ENCODE data around the gene NAGLU. TPM values are rescaled to one million over a fixed set of nuclear protein-coding genes. Genes with fewer than 3 reads are reported as not detected.
A peak's percentile ranks its signal among the peaks of the same experiment; 100 is the strongest.

Gene NAGLU
- total and polyA plus RNA-seq, 2 of the 13 experiments (the other 11 are each of a cell fraction or from before 2014, with no cell fraction given): 28.2 to 40.1 TPM

GRCh38 chr17:42536372-42537155, 523 bp downstream of the NAGLU start (continued):
- peak; percentile 73; the same call in 1 of the 2 replicates for TF ChIP-seq ZBTB7A (CRISPR knock-in tag; IDR thresholded peaks at IDR 0.05)
- TF ChIP-seq, protein P1, sequence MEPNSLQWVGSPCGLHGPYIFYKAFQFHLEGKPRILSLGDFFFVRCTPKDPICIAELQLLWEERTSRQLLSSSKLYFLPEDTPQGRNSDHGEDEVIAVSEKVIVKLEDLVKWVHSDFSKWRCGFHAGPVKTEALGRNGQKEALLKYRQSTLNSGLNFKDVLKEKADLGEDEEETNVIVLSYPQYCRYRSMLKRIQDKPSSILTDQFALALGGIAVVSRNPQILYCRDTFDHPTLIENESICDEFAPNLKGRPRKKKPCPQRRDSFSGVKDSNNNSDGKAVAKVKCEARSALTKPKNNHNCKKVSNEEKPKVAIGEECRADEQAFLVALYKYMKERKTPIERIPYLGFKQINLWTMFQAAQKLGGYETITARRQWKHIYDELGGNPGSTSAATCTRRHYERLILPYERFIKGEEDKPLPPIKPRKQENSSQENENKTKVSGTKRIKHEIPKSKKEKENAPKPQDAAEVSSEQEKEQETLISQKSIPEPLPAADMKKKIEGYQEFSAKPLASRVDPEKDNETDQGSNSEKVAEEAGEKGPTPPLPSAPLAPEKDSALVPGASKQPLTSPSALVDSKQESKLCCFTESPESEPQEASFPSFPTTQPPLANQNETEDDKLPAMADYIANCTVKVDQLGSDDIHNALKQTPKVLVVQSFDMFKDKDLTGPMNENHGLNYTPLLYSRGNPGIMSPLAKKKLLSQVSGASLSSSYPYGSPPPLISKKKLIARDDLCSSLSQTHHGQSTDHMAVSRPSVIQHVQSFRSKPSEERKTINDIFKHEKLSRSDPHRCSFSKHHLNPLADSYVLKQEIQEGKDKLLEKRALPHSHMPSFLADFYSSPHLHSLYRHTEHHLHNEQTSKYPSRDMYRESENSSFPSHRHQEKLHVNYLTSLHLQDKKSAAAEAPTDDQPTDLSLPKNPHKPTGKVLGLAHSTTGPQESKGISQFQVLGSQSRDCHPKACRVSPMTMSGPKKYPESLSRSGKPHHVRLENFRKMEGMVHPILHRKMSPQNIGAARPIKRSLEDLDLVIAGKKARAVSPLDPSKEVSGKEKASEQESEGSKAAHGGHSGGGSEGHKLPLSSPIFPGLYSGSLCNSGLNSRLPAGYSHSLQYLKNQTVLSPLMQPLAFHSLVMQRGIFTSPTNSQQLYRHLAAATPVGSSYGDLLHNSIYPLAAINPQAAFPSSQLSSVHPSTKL (CRISPR knock-in tag; IDR thresholded peaks at IDR 0.05): peak; percentile 83
- TF ChIP-seq SALL2 (CRISPR knock-in tag; IDR thresholded peaks at IDR 0.05): peak; percentile 72
- TF ChIP-seq, protein P2, sequence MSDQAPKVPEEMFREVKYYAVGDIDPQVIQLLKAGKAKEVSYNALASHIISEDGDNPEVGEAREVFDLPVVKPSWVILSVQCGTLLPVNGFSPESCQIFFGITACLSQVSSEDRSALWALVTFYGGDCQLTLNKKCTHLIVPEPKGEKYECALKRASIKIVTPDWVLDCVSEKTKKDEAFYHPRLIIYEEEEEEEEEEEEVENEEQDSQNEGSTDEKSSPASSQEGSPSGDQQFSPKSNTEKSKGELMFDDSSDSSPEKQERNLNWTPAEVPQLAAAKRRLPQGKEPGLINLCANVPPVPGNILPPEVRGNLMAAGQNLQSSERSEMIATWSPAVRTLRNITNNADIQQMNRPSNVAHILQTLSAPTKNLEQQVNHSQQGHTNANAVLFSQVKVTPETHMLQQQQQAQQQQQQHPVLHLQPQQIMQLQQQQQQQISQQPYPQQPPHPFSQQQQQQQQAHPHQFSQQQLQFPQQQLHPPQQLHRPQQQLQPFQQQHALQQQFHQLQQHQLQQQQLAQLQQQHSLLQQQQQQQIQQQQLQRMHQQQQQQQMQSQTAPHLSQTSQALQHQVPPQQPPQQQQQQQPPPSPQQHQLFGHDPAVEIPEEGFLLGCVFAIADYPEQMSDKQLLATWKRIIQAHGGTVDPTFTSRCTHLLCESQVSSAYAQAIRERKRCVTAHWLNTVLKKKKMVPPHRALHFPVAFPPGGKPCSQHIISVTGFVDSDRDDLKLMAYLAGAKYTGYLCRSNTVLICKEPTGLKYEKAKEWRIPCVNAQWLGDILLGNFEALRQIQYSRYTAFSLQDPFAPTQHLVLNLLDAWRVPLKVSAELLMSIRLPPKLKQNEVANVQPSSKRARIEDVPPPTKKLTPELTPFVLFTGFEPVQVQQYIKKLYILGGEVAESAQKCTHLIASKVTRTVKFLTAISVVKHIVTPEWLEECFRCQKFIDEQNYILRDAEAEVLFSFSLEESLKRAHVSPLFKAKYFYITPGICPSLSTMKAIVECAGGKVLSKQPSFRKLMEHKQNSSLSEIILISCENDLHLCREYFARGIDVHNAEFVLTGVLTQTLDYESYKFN (CRISPR knock-in tag; conservative IDR thresholded peaks at IDR 0.05): peak; percentile 77
- TF ChIP-seq RARG (CRISPR knock-in tag; IDR thresholded peaks at IDR 0.05; ENCODE audit: low read depth): no peak
- no peak for TF ChIP-seq NFE2 (CRISPR knock-in tag; IDR thresholded peaks at IDR 0.05)
- TF ChIP-seq, protein P3, sequence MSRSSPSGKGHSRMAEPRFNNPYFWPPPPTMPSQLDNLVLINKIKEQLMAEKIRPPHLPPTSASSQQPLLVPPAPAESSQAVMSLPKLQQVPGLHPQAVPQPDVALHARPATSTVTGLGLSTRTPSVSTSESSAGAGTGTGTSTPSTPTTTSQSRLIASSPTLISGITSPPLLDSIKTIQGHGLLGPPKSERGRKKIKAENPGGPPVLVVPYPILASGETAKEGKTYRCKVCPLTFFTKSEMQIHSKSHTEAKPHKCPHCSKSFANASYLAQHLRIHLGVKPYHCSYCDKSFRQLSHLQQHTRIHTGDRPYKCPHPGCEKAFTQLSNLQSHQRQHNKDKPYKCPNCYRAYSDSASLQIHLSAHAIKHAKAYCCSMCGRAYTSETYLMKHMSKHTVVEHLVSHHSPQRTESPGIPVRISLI (CRISPR knock-in tag; IDR thresholded peaks at IDR 0.05; ENCODE audit: borderline replicate concordance): no peak
- TF ChIP-seq ZNF569 (CRISPR knock-in tag; IDR thresholded peaks at IDR 0.05; ENCODE audit: borderline replicate concordance): no peak
- no peak for TF ChIP-seq PAX8 (CRISPR knock-in tag; IDR thresholded peaks at IDR 0.05; ENCODE audit: borderline replicate concordance)
- peak; percentile 88 for TF ChIP-seq ZBTB25 (CRISPR knock-in tag; IDR thresholded peaks at IDR 0.05)
- TF ChIP-seq PTBP1 (IDR thresholded peaks at IDR 0.05; ENCODE audit: low read depth, low read length, poor library complexity, severe bottlenecking): no peak
- 0 out of 2 replicates have a peak, but pooled peaks have one; percentile 72 for TF ChIP-seq MYNN (CRISPR knock-in tag; IDR thresholded peaks at IDR 0.05; ENCODE audit: low read depth)
- no peak for TF ChIP-seq RBM22 (optimal IDR thresholded peaks at IDR 0.05; ENCODE audit: low read length)
- no peak for TF ChIP-seq ZNF597 (CRISPR knock-in tag; IDR thresholded peaks at IDR 0.05)
- TF ChIP-seq ZNF776 (CRISPR knock-in tag; IDR thresholded peaks at IDR 0.05): no peak; the same call in 1 of the 2 replicates
- peak; percentile 52 for TF ChIP-seq NCOA2 (CRISPR knock-in tag; IDR thresholded peaks at IDR 0.05)
- TF ChIP-seq SMAD1 (CRISPR knock-in tag; IDR thresholded peaks at IDR 0.05; ENCODE audit: borderline replicate concordance, low read depth): no peak; the same call in 1 of the 2 replicates

All from HepG2 (cell line).